GM21367 (cell line): ENCODE results near the gene ESYT2.
A peak's percentile ranks its signal among the peaks of the same experiment; 100 is the strongest.
"Not testable (repeated sequence)": the region's sequence is repeated elsewhere in the genome, so short reads cannot be mapped to it uniquely, and the experiment has no call there.

Source experiments
- ATAC-seq: cut with Tn5 transposase; IDR thresholded peaks from one replicate; pipeline ENCODE4 v1.9.1; 2021; ENCODE audit not compliant: unreplicated experiment

Gene ESYT2

DNA sequence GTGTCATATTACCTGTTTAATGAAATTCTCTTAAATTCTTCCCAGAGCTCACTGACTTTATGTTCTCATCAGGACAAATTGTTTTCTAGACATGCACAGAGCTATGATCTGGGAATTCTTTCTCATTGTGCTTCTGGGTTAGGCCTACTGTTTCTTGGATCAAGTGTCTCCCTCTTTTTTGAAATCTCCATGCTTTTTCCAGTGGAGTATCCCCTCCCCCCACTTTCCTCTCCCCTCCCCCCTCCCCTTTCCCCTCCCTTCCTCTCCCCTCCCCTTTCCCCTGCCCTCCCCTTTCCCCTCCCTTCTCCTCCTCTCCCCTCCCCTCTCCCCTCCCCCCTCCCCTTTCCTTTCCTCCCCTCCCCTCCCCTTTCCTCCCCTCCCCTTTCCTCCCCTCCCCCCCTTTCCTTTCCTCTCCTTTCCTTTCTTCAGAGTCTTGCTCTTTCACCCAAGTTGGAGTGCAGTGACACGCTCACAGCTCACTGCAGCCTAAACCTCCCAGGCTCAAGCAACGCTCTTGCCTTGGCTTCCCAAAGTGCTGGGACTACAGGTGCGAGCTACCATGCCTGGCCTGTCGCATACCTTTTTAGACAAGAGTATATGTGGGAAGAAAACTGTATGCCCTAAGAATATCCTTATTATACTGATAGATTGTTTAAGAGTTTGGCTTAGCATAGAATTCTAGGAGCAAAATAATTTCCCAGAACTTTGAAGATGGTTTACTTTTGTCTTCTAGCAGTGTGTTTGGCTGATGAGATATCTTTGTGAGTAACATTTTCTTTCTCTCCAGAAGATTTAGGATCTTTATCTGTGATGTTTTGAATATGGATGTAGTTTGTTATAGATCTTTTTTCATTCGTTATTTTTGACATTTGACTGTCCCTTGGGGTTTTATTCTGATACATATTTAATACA is 29.5 kb upstream of the ESYT2 start:
- no peak for ATAC-seq

DNA sequence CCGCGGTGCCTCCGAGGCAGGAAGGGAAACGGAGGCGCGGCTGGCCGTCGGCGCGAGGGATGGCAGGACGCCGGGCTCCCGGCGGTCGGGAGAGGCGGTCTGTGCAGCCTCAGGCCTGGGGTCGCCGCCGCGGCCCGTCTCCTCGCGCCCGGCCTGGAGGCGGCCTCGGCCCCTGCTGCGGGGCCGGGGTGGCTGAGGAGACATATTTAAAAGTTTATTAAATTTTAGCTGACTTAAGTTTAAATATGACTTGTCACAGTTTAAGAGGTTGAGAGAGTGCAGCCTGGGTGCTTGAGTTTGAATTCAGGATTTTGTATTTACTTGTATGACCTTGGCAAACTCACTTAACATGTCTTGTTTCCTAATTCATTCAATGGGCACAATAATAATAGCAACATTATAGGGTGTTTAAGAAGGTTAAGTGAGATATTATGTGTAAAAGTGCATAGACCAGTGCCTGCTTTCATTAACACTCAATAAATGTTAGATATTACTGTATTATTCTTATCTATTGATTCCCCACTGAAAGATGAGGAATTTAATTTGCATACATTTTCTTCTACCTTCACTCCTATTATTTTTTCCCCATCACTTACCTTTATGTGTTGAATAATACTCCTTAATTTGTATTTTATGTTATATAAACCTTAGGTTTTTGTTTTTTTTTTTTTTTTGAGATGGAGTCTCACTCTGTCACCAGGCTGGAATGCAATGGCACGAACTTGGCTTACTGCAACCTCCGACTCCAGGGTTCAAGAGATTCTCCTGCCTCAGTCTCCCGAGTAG is 27.8 kb upstream of the ESYT2 start:
- no peak for ATAC-seq

DNA sequence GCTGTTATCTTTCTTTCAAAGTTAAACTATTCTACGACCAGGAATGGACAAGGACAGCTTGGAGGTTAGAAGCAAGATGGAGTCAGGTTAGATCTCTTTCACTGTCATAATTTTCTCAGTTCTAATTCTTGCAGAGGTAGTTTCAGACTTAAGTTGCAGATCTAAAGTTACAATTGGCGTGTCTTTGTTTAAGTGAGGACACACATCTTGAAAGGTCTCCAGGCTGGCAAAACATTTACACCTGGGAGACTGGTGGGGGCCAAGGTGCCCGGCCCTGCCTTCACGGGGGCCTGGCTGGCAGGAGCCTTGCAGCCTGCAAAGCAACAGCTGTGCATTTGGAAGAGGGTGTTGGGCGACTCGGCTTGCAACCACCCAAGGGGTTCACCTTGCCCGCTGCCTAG is 25.4 kb upstream of the ESYT2 start:
- ATAC-seq: no peak

DNA sequence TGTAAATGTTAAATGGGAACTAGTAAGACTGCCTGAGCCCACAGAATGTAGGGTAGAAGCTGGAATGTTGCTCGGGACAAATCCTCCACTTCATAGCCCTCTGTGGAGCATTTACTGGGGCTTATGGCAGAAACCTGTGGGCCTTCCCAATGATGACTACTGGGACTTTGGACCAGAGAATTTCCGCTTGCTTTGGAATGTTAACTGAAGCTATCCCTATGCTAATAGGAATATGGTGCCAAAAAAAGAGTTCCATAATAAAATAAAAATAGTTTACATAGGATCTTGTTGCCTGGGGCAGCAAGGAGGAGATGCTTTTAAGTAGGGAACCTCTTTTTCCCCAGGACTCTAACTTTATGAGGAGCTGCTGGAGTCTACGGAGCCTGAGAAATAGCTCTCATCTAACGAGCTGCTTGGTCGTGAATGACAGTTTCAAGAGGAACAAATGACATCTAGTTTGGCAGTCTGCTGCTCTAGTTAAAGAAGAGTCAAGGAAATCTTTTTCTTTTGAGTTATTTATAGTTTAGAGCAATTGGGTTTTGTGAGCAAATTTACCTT is 21.3 kb upstream of the ESYT2 start:
- no peak for ATAC-seq

DNA sequence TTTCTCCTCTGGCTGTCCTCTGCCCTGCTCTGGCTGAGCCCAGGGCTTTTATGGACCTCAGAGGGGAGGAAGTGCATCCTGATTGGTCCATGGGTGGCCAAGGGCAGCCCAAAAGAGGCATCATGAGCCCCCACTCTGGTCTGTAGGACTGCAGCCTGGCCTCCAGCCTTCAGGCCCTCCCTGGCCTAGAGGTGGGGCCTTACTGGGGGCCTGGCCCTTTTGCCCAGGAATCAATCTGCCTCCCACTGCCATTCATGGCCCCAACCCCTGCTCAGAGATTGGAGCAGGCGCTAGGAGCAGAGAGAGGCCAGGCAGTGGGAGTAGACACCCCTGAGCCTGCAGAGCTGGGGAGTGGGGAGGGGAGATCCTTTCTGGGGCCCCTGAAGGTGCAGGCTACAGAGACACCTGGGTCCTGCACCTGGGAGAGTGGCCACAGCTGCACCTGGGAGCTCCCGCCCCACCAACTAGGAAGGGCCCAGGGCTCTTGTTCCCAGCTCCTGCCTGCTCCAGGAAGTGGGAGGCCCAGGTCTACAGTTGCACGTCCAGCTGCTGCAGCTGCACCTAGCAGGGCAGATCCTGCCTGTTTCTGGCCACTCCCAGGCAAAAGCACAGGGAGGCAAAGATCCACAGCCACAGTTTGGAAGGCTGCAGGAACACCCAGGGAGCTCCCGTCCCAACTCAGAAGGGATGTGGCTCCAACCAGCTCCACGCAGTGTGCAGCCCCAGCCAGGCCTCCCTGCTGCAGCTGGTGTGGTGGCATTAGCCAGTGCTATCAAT is 20.6 kb upstream of the ESYT2 start:
- no peak for ATAC-seq

DNA sequence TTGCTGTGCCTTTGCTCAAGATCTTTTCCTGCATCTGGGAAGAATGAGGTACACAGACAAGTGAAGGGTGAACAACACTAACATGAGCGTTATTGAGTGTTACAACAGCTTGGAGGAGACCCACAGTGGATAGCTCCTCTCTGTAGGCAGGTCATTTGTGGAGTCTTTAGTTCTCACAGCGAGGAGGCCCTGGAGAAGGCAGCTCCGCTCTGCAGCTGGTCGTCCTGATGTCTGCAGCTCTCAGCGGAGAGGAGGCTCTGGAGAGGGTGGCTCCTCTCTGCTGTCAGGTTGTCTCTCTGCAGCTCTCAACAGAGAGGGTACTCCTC is 20.1 kb upstream of the ESYT2 start:
- ATAC-seq: no peak

DNA sequence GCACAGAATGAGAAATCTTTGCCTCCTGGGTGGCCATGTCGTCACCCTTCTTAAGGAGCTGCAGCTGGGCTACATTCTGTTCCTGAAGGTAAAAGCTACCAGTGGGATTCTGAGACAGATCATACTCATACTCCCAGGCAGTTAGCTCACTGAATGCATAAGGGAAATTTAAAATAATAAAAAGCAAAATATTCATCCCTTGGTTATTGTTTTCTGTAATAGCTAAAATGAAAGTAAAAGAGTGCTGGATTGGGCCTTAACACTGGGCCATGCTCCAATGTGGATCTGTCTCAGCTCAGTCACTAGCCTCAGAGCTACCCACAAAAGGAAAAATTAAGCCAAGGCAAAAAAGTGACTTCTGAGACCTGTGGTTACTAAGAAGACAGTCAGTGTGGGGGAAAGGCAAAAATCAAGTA is 18.1 kb upstream of the ESYT2 start:
- ATAC-seq: no peak

DNA sequence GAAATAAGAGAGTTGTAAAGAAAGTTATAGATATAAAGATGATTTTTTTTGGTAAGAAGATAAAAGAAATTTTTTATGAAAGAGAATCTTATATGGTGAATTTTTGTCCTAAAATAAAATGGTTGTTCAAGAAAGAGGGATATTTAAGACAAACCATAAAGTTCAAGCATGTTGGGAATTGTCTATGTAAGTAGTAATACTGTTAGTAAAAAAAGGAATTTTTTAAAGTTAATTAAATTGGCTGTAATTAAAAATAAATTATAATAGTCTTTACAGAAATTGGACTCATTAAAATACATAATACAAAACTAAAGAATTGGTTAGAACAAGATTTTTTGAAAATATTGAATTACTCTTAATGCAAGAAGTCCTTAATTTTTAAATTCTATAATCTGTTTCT is 17.0 kb upstream of the ESYT2 start:
- no peak for ATAC-seq

DNA sequence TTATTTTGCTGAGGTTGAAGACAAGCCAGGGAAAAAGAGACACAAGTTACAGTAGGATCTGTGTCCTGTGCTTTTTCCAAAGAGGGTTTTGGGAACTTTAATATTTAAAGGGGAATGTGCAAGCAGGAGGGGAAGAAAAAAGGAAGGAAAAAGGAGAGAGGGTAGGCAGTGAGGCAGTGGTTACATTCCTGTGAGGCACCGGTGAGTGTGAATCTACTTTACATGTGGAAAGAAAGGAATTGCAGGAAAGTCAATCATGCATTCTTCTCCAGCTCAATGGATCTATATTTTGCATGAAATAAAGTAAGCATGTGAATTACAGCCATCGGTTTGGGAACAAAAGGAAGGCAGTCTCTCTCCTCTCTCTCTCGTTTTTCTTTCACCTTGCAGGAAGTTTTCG is 14.5 kb upstream of the ESYT2 start:
- no peak for ATAC-seq

DNA sequence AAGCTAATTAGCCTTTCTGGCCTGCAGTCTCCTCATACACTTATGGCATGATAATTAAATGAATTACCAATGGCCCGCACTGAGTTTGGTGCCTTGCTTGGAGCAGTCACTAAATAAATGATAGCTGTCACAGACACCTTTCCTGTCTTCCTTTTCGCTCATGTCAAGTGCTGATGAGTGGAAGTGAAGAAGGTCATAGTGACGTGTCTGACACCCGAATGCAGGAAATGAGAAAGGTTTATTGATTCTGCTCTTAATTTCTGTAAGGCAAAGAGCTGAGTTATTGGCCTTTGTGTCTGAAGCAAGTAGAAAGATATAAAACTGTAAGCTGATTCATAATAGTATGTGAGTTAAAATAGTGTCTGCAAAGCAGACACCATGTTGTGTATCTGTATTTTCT is 13.2 kb upstream of the ESYT2 start:
- ATAC-seq: no peak

DNA sequence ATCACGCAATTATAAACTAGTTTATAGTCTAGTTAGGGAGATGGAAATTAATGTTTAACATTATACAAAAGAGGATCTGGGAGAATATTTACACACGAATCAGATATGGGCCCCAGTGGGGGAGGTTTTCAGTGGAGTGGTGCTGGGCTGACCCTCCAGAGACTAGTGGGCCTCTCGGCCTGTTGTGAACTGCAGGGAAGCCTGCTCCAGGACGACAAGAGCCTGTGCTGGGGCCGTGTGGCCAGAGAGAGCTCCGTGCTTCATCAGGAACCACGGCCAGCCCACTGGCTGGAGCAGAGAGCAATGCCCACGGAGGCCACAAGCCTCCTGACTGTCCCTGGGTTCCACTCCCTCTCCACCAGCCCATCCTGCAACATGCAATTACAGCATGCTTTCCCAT is 11.3 kb upstream of the ESYT2 start:
- ATAC-seq: no peak

DNA sequence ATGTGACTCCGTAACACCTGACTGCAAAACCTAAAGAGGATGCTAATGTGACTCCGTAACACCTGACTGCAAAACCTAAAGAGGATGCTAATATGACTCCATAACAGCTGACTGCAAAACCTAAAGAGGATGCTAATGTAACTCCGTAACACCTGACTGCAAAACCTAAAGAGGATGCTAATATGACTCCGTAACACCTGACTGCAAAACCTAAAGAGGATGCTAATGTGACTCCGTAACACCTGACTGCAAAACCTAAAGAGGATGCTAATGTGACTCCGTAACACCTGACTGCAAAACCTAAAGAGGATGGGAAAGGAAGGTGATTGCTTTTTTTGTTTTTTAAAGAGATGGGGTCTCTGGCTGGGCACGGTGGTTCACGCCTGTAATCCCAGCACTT is 9.9 kb upstream of the ESYT2 start:
- ATAC-seq: not testable (repeated sequence)

DNA sequence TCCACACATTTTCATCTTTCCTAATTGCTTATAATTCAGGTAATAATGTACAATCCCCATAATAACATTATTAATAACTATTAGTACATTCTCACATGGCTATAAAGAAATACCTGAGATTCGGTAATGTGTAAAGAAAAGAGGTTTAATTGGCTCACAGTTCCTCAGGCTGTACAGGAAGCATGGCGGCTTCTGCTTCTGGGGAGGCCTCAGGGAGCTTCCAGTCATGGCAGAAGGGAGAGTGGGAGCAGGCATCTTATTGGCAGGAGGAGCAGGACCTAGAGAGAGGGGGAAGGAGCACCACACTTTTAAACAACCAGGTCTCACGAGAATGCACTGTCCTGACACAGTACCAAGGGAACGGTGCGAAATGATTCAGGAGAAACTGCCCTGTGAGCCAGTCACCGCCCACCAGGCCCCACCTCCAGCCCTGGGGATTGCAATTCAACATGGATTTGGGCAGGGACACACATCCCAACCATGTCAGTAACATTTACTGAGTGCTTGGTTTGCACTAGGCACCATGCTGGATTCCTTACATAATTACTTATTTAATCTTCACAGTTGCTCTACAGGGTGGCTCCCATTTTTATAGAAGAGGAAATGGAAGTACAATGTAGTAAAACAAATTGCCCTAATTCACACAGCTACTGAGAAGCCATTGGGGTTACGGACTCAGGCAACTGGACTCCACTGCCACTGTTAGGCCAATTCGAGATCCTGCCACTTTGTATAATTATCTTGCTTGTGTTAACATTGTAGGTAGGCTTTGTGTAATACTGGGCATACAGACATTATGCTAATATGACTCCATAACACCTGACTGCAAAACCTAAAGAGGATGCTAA is 8.7 kb upstream of the ESYT2 start:
- no peak for ATAC-seq

DNA sequence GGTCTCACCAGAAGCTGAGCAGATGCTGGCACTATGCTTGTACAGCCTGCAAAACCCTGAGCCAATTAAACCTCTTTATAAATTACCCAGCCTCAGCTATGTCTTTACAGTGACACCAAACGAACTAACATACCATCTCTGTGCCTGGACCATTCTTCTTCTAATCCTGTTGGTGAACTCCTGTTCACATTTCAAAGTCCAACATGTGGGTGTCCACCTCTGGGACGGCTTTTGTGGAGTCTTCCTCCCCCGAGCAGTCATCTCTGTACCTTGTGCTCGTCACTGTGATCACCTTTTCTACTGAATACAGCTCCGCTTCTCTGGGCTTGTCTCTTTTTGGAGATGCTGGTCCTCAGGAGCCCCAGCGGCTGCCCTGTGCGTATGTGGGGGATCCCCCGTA is 7.4 kb upstream of the ESYT2 start:
- ATAC-seq: no peak

DNA sequence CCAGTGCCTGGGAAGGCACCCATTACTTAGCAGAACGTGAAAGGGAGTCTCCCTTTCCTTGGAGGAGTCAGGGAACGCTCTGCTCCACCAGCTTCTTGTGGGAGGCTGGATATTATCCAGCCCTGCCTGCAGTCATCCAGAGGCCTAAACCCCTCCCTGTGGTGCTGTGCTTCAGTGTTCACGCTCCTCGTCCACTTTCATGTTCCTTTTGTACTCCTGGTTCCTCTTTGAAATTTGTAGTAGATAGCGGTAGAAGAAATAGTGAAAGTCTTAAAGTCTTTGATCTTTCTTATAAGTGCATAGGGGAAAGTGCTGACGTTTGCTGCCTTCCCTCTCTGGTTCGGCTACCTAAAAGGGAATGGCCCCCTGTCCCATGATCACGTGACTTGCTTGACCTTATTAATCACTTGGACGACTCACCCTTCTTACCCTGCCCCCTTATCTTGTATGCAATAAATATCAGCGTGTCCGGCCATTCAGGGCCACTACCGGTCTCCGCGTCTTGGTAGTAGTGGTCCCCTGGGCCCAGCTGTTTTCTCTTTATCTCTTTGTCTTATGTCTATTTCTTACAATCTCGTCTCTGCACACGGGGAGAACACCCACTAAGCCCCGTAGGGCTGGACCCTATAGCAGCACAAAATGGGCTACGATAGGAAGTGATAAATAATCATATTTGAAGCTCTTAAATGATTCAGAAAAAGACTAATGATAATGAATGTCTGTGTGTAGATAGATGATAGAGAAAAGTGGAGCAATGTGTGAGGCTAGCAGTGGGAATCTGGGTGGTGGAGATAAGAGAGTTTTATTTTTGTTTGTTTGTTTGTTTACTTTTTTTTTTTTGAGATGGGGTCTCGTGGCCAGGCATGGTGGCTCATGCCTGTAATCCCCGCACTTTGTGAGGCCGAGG is 5.8 kb upstream of the ESYT2 start:
- ATAC-seq: no peak

DNA sequence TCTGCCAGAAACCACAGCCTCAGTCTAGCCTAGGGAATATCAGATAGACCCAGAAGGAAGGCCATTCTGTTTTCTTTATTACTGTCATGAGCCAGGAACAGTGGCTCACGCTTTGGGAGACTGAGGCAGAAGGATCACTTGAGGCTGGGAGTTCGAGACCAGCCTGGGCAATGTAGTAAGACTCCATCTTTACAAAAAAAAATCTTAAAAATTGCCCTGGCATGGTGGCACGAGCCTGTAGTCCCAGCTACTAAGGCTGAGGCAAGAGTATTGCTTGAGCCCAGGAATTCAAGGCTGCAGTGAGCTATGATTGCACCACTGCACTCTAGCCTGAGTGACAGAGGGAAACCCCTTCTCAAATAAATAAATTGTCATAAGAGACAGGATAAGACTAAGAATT is 3.7 kb upstream of the ESYT2 start:
- ATAC-seq: no peak

DNA sequence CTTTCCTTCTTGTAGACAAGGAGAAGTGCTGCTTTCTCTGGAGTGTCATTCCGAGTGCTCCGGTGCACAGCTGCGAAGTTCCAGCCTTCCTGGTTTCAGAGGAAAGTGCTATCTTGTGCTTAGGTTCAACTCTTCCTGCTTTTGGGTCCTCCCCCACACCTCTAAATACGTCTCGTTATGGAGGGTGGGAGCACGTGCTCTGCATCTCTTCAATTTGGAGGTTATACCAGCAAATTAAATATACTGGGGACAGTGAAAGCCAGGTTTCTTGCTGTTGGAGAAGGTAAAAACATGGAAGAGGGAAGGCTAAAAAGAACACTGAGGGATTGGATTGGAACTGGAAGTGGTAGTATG is 2.4 kb upstream of the ESYT2 start:
- ATAC-seq: no peak

DNA sequence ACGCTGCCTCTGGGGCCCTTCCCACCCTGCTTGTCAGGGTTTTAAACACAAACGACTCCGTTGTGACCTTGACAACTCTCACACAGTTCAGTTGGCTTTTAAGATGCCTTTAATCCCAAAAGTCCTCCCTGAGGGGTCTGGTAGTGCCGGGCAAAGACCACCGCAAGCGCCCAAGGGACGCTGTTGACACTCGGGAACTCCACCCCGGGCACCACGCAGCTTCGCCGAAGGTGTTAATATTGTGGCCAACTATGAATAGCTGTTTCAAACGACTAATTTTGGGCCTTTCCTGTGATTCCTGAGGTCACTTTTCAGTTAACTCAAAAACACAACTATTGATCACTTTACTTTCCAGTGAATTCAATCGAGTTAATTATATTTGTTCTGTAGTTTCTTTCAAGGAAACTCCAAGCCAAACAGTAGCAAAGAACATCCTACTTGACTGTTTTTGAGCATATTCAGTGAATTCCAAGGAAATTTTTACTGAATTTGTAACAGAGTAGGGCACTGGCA is 958 bp upstream of the ESYT2 start:
- ATAC-seq: no peak

DNA sequence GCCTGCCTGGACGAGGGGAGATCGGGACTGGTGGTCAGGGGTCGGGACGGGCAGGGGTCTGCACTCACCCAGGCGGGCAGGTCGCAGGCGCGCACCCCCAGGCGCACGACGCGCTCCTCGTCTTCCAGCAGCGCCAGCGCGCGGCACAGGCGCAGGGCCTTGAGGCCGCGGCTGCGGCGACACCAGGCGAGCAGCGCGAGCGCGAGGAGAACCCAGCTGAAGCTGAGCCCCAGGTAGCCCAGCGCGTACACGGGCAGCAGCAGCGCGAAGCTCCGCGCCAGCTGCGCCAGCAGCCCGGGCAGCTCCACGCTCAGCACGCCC is 328 bp downstream of the ESYT2 start:
- peak; percentile 42 for ATAC-seq
